ENCODE data around the gene TMIGD1. TPM values are rescaled to one million over a fixed set of nuclear protein-coding genes. Genes with fewer than 3 reads are reported as not detected.
A peak's percentile ranks its signal among the peaks of the same experiment; 100 is the strongest.

The TMIGD1 gene
- total and polyA plus RNA-seq, 2 donors (not counting 1 experiment from before 2014, with no cell fraction given) = not detected

DNA sequence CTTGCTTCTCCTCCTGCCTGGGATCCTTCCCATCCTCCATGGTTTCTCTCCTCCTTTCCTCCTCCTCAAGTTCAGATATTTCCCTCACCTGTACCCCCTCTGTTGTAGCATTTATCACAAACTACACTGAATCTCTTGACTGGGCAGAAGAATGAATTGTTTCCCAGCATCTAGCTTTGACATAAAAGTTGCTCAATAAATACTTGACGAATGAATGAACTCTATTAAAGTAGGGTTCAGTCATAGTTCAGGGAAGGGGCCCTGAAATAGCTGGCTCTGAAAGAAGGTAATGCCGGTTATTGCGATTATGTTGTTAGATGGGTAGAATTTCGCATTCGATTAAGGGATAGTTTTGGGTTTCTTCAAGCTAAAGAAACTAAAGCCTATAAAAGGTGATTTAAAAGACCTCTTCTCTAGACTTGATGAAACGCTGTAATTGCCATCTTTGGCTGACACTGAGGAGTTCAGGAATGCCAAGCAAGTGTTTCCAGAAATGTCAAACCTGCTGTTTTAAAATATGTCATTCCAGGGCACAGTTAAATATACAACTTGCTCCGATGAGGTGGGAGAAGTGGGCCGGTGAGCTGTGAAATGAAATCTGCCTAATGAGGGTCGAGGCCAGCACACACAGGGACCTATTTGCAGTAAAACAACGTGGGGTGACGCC, 43.9 kb upstream of the TMIGD1 start:
- Histone ChIP-seq H3K4me1 (ENCODE audit: control insufficient read depth in 2 of 2, insufficient read depth in 2 of 2, low read length in 2 of 2) (peaks cover 17 to 19% of the 10 kb centered on the region in 2 donors), H3K9me3 (ENCODE audit: control extremely low read depth in 1 of 3, control insufficient read depth in 2 of 3, insufficient read depth in 1 of 3, low read length in 2 of 3) (no peaks in the 10 kb centered on the region), H3K79me2 (ENCODE audit: control insufficient read depth, insufficient read depth, low read length) (no peaks in the 10 kb centered on the region), H3K9ac (ENCODE audit: low read length) (peak overlapping the region; percentile 83), H3K27me3 (replicated peaks in 1 of 4; ENCODE audit: control extremely low read depth in 1 of 4, control insufficient read depth in 3 of 4, insufficient read depth in 4 of 4, low read length in 3 of 4) (peaks cover 0 to 42% (median 38%) of the 10 kb centered on the region in 4 experiments), H3K27ac (ENCODE audit: low read length in 2 of 2) (no peak overlapping the region), H2AFZ (ENCODE audit: insufficient read depth, low read depth, low read length, poor library complexity, severe bottlenecking) (peak overlapping the region; percentile 89), H4K20me1 (ENCODE audit: control insufficient read depth, insufficient read depth, low read length, poor library complexity, severe bottlenecking) (peaks cover 13% of the 10 kb centered on the region), H3K36me3 (replicated peaks in 1 of 2; ENCODE audit: control extremely low read depth in 1 of 2, control insufficient read depth in 1 of 2, extremely low read depth in 1 of 2, insufficient read depth in 2 of 2, low read length in 1 of 2) (no peaks in the 10 kb centered on the region), H3K4me3 (ENCODE audit: control extremely low read depth in 1 of 5, extremely low read depth in 1 of 5, insufficient read depth in 1 of 5, low read depth in 2 of 5, low read length in 4 of 5) (peak overlapping the region; percentile 62 to 94 (median 77)), H3K4me2 (replicated peaks; ENCODE audit: low read depth, low read length, poor library complexity, severe bottlenecking) (peak overlapping the region; percentile 83)
- intact Hi-C loops (cut with micrococcal nuclease) = loop anchor here (1.0 to 10.0 kb wide), 5 partner anchors 85 to 1085 kb away; partner anchors contain the start of genes CRLF3, GOSR1 and NUFIP2
- H3K27ac Mint-ChIP-seq = no peak overlapping the region
- H3K4me3 Mint-ChIP-seq = peak overlapping the region; percentile 88
- ChIA-PET POLR2A (no interaction called here), CTCF (interaction anchor here (1.1 to 2.6 kb wide), 2 partner anchors 177 to 273 kb away, joined by 3 to 9 read pairs; no protein-coding TSS in a partner anchor)
- peaks cover 28% of the 10 kb centered on the region for H3K4me1 Mint-ChIP-seq
- no peak for DNase-seq
- no peaks in the 10 kb centered on the region for H3K9me3 Mint-ChIP-seq (ENCODE audit: insufficient read depth)
- 90% methylated on average over 7 of the region's 11 CpGs for whole genome bisulfite sequencing (ENCODE audit: insufficient coverage)
- no peak for ATAC-seq (ENCODE audit: low read depth)
- peaks cover 56% of the 10 kb centered on the region for H3K27me3 Mint-ChIP-seq
- TF ChIP-seq, protein P1, sequence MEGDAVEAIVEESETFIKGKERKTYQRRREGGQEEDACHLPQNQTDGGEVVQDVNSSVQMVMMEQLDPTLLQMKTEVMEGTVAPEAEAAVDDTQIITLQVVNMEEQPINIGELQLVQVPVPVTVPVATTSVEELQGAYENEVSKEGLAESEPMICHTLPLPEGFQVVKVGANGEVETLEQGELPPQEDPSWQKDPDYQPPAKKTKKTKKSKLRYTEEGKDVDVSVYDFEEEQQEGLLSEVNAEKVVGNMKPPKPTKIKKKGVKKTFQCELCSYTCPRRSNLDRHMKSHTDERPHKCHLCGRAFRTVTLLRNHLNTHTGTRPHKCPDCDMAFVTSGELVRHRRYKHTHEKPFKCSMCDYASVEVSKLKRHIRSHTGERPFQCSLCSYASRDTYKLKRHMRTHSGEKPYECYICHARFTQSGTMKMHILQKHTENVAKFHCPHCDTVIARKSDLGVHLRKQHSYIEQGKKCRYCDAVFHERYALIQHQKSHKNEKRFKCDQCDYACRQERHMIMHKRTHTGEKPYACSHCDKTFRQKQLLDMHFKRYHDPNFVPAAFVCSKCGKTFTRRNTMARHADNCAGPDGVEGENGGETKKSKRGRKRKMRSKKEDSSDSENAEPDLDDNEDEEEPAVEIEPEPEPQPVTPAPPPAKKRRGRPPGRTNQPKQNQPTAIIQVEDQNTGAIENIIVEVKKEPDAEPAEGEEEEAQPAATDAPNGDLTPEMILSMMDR (IDR thresholded peaks at IDR 0.05) = no peak
- TF ChIP-seq EZH2 (IDR thresholded peaks at IDR 0.05; ENCODE audit: borderline replicate concordance, insufficient read depth, low read depth, low read length, poor library complexity, severe bottlenecking) = no peak
